NCI-H226 (cell line): ENCODE data around the gene KCTD5.
A peak's percentile ranks its signal among the peaks of the same experiment; 100 is the strongest.
"Not testable (repeated sequence)": the region's sequence is repeated elsewhere in the genome, so short reads cannot be mapped to it uniquely, and the experiment has no call there.

Experiments used
- DNase-seq: peaks from one replicate; pipeline ENCODE4 v3.0.0-alpha.2; 2015

Gene KCTD5

DNA sequence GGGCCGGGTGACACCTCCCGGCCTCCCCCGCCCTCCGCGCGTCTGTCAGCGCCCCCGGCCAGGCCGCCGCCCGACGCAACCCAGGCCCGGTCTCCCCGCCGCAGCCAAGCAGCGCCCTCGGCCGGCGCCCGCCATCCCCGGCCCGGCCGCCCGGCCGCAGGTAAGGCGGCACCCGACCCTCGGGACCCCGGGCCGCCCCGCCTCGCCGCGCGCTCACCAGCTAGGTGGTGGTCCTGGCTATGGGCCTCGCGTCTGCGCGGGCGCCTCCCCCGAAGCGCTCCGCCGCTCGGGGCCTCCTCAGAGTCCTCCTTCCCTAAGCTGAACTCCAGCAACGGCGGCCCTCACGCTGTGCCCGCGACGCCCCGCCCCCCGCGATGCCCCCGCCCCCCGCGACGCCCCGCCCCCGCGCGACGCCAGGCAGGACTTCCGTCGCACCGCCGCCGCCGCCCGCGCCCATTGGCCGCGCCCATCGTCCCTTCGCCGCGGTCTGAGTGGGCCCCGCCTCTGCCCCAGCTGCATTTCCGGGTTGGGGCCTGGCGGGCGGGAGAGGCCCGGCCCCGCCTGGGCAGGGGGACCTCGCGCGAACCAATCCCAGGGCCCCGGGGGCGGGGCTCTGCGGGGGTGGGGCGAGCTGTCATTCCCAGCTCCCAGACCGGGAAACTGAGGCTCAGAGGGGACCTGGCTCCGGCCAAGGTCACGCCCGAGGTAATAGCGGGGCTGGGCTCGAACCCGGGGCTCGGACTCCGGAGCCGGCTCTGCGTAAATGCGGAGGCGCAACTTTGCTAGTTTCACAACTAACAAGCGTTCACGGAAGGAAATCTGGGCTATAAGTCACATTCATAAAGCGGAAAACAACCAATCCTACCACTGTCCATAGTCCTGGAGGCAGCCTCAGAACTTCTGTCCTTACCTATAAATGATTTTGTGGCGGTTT is 9.0 kb upstream of the KCTD5 start:
- peak; percentile 91 for DNase-seq

DNA sequence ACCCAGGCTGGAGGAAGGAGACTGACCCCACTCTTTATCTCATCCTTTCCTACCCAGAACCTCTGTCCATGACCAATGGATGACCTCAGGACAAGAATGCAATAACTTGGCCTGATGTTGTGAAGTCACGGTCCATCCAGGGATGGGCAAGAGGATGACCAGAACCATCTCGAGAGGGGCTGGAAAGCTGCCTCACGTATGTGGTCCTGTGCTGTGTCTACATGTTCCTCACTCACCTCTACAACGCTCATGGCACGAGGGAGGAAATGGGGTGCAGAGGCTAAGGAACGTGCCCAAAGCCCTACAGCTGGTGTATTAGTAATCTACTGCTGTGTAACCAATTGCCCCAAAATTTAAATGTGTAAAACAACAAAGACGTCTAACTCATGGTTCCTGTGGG is 7.3 kb upstream of the KCTD5 start:
- no peak for DNase-seq

DNA sequence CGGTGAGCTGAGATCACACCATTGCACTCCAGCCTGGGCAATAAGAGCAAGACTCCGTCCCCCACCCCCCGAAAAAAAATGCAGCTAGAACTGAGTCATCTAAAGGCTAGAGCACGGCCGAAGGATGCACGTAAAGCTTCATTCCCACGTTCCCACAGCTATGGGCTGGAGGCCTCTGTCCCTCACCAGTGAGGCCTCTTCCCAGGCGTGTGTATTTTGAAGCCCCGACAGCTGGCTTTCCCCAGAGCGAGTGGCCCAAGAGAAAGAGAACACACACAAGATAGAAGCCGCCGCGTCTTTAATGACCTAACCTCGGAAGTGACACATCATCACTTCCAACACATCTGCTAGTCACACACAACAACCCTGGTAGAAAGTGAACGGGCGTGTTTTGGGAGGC is 6.6 kb upstream of the KCTD5 start:
- no peak for DNase-seq

DNA sequence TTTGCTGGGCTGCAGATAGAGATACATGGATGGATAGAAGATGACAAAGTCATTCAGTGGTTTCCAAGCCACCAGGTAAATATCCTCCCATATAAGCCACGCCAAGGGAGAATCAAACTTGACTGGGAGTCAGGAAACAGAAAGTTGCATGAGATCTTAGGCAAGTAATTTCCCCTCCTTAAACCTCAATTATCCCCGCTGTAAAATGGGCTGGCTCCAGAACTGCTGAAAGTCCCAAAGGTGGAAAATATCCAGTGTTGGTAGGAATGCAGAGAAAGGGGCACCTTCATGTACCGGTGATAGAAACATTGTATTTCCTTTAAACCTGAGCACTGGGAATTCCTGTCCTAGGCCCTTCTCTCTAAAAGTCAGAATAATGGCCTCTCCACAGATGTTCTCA is 5.4 kb upstream of the KCTD5 start:
- DNase-seq = not testable (repeated sequence)

DNA sequence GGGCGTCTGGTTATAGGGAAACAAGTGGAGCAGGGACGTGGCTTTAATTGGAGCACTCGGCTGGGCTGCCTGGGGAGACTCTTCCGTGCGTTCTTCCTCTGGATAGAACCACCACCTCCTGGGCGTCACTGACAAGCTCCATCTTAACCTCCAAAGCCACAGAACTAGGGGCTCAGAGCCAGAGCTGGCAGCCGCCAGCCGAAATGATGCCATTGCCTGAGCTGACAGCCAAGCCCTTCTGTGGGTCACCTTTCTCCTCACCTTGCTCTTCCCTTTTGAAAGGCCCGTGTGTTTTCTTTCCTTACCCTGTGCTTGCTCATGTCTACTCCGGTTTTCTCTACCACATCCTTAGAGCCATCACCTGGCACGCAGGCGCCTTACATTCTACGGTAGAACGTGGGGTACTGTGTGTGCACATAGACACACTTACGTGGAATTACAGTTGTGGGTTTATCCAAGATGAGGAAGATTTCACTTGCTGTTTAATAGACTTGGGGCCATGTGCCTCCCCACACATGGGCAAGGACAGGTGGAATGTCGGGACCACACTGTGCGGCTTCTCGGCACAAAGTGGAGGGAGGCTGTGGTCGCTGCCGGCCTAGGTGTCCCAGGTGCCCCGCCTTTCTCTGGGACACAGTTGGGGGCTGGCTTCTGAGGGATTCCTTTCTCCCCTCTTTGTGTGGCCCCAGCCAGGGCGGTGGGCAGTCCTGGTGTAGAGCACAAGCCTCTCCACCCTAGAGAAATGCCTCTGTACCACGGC is 3.9 kb upstream of the KCTD5 start:
- DNase-seq = not testable (repeated sequence)

DNA sequence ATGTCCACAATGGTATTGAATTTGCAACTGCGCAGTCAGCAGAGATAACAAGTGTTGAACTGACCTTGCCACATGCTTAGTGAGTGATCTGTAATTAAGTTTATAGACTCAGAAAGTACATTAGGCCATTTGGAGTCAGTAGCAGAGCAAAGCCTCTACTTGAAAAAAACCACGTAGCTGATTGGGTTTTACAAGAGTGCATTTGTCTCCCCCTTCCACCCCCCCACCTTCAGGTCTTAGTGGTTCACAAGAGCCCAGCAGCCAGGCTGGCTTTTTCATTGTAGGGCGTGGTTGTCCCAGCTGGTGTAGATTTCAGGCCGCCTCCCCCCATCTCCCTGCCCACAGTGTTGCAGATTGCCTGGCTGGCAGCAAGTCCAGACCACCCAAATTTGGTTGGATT is 2.4 kb upstream of the KCTD5 start:
- not testable (repeated sequence) for DNase-seq

DNA sequence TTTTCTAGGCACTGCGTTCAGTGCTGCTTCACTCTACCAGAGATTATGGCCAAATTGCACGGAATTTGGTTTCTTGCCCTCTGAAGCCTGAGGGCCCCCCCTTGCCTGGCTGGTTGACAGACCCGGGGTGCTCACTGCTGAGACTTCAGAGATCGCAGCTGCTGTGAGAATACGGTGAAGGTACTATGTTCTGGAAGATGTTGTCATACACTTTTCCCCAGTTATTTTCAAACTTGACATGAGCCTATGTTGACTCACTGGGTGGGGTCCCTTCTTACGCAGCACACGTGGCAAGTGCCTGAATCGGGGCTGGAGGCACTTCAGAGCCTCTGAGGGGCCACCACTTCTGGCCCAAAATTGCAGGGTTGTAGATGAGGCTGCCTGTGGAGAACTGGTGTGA is 2.0 kb upstream of the KCTD5 start:
- not testable (repeated sequence) for DNase-seq

DNA sequence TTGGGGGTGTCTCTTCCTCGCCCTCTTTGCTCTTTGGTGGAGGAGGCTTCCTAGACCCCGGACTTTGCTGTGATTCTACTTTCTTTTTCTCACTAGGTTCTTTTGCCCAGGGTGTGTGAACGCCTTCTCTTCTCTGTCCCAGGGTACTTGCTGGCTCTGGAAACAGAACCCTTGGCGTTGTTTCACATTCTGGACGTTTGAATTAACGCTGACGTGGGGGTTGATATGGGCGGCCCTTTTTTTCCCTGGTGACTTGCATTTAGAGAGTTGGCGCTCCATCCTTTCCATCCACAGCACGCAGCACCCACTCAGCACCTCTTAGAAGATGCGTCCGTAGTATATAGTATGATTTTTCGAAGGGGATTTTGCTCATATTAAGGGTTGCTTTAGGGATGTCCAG is 718 bp downstream of the KCTD5 start:
- DNase-seq = not testable (repeated sequence)

DNA sequence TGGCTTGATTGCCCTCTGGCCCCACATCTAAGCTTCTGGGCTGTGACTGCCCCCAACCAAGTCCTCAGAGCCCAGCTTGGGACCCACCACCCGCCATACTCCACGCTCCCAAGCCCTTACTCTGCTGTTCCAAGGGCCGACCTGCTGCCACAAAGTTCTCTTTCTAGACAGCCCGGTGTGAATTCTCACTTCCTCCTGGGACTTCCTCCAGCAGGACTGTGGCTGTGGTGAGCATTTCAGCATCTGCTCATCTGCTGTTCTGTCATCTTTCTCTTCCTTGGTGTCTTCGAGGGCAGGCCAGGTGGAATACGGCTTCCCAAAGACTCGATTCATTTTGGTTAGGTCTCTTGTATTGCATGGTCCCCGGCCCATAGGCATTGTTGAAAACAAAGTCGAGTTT is 3.8 kb downstream of the KCTD5 start:
- not testable (repeated sequence) for DNase-seq

DNA sequence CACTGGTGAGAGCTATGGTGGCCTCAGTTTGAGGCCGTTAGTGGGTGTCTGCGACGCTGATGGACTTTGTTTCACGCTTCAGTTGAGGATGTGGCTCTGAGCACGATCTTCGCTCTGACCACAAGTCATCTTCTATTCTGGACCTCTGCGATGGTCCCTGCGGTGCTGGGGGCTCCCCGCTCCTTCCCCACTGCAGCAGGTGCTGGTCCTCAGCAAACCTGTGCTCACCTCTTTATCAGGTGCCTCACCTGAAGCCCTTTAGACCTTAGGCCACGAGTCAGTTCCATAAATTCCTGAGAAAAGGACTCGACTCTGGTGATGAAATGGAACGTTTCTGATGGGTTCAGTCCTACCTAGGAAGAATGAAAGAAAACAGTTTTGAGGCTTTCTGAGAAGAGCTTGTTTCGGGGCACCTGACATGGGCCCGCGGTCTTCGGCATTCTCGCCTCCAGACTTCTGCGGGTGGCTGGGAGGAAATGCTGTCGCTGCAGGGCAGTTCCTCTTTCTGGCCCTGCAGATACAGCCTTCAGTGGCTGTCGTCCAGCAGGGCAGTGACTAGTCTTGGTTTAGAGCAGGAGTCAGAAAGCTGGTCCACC is 4.7 kb downstream of the KCTD5 start:
- no peak for DNase-seq

DNA sequence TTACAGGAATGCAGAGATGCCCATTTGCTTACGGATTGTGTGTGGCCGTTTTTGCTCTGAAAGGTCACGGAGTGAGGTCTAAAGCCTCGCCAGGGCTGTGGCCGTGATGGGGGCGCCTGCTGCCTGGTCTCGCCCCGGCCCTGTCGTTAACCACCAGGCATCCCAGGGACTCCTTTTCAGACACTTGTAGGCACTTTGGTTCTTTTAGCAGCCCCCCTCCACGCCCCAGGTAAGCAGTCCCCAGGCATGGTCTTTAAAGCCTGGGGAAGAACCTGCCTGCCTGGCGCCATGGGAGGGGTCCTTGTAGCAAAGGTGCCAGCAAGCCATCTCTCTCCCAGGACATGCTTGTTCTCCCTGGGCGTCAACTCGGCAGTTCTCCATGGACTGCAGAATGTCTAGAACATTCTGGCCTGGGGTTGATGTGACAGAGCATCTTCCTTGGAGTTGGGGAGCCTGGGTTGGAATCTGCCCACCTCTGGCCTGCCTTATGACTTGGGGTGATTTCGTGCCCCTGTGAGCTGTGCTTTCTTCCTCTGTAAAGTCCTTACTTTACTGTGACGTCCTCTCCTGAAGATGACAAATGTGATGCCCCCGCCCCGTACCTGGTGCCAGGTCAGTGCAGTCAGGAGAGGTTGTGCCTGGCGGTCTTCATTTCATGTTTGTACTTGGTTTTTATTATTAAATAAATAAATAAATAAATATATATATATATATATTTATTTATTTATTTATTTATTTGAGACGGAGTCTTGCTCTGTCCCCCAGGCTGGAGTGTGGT is 5.4 kb downstream of the KCTD5 start:
- DNase-seq = no peak

DNA sequence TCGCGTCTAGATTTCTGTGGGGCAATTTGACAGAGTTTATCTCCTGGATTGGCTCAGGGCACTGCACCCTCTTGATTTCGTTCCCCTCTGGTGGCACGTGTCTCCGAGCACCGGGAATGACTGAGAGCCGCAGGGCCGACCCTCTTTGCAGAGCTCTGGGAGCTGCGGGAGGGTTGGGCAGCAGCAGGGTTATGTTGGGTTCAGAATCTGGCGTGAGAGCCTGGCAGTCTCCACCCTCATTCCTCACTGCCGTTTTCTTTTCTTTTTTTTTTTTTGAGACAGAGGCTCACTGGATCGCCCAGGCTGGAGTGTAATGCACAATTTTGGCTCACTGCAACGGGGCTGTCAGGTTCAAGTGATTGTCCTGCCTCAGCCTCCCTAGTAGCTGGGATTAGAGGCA is 7.1 kb downstream of the KCTD5 start:
- not testable (repeated sequence) for DNase-seq

DNA sequence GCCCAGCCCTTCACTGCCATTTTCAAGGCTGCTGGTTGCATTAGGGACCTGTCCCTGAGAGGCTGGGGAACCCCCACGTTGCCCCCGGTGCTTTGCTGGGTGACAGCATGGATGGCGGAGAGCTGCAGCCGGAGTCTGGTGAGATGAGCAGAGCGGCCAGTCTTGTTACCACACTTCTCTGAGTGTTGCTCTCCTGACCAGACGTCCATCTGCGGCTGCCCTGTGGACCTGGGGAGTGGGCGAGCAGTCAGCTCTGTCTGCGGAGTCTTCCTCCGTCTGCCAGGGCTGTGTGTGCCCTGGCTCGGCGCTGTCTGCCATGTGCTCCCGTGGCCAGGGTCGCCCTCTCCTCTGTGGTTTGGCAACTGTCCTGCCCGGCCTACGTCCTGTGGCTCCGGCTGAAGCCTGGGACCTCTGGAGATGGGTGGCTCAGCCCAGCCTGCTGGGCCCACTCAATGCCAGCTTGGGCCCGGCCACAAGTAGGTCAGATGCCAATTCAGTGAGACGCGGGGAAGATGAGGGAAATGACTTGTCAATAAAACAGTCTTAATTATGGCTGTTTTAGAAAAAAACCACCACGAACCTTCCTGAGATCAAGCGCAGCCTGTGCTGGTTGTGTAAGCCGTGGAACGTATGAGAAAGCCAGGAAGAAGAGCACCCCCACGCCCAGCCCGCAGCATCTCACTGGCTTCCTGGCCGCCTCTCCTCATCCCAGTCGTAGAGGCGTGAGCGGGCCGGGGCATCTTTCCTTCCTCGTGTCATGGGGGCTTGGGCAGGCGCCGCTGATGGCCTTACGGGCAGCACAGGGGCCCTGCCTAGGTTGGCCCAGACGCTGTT is 7.9 kb downstream of the KCTD5 start:
- no peak for DNase-seq

DNA sequence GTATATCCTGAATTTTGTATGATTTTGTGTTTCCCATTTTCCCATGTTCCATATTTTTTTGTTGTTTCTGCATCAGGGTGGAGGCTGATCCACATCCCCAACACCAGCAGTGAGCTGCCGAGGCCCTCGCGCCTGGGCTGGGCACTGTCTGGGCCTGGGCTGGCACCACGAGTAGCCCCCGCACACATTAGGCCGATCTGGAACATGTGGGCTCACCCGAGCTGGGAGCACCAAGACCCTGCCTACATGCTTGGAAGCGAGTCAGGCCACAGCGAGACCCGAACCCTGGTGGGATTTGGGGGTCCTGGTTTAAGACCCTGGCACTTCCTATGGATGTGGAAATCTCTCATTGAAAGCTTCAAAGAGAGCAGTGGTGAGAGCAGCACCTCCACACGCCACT is 8.5 kb downstream of the KCTD5 start:
- no peak for DNase-seq

DNA sequence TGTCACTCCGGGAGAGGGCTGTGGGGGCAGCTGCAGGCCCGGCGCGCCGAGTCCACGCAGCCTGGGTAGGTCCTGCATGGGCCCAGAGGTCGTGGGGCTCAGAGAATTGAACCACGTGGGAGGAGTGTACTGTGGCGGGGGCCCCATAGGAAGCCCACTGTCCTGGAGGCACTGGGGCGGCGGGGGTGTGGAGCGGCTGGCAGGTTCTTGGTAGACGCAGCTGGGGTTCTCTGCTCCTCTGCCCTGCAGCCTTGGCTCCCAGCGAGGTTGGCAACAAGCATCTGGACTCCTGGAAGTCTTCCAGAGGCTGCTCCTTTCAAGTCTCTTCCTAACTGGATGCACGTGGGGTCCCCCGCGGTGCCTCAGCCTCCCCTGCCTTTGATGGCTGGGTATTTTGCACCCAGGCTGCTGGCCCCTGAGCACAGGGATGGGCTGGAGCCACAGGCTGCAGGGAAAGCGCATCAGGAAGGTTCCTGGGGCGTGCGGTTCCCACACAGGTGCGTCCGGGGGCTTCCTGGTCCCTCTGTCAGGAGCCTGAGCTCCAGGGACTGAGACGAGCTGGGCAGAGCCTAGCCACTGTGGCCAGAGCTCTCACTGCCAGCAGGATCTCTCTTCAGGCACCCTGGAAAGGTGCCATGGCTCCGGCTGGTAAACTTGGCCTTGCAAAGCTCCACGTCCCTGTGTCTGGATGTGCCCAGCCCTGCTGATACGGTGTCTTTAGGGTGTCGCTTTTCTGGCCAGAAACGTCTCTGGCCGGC is 9.3 kb downstream of the KCTD5 start:
- DNase-seq = no peak

DNA sequence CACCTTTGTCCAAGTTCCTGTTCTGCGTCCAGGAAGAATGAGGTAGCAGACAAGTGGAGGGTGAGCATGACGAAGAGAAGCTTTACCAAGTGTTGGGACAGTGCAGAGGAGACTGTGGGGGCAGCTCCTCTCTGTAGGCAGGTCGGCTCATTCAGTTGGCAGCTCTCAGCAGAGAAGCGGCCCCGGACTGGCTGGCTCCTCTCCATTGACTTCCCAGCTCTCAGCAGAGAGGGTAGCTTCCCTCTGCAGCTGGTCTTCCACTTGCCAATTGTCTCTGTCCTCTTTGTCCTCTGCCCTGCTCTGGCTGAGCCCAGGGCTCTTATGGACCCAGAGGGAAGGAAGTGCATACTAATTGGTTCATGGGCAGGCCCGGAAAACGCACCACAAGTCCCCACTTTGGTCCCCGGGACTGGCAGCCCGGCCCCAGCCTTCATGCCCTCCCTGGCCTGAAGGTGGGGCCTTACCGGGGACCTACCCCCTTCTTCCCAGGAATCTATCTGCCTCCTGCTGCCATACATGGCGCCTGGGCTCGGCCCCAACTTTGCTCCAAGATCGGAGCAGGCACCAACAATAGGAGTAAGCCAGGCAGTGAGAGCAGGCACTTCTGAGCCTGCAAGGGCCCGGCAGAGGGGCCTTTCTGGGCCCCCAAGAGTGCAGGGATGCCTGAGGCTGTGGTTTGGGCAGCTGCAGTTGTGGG is 10.1 kb downstream of the KCTD5 start:
- DNase-seq = no peak

DNA sequence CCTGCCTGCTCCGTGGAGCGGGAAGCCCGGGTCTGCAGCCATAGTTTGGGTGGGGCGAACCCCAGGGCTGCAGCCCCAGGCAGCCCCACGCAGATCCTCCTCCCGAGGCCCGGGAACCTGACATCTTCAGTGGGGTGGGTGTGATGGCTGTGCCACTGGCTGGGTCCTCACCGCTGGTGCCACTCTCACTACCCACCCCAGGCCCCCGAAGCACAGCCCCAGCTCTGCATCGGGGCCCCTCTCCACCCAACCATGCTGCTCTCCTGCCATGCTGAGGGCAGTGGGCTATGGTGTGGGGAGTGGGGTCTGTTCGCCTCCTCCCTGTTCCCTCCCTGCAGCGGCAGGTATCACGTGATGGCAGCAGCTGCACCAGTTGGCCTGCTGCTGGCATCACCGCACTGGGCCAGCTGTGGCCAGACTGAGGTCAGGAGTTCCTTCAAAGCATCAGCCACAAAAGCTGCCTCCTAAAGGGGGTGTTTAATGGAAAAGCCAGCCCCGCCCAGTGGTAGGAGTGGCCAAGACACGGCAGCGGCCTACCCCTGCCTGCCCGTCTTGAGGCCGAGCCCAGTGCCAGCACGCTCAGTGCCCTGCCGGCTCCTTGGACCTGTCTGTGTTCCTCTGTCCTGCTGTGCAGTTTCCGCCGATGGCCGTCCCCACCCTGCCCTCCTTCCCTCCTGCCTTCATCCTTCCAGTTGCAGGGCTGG is 10.8 kb downstream of the KCTD5 start:
- no peak for DNase-seq

DNA sequence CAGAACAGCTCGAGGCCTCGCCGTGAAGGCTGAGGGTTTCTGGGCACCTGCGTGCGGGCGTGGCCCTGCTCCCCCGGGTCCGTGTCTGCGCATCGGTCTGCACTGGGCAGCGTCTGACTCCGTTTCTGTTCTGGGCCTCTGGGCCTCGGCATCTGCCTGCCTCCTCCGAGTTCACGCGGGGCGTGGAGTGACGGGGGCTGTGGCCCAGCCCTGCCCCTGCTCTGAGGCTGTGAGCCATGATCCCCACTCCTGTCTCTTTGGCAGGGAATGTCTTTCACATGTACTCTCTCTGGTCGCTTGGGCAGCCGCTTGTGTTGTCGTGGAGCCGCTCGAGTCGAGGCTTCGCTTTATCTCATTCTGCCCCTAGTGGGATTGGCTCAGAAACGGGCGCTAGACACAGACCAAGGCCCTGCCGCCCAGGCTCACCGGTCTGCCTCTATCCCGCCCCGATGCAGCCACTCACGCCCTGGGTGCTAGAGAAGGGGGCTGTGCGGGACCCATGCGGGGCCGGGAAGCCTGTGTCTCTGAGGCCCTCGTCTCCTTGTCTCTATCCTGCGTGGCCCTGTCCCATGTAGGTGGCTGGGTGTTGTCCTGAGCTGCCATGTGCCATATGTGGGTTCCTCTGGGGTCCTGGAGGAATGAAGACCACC is 14.4 kb downstream of the KCTD5 start:
- not testable (repeated sequence) for DNase-seq

DNA sequence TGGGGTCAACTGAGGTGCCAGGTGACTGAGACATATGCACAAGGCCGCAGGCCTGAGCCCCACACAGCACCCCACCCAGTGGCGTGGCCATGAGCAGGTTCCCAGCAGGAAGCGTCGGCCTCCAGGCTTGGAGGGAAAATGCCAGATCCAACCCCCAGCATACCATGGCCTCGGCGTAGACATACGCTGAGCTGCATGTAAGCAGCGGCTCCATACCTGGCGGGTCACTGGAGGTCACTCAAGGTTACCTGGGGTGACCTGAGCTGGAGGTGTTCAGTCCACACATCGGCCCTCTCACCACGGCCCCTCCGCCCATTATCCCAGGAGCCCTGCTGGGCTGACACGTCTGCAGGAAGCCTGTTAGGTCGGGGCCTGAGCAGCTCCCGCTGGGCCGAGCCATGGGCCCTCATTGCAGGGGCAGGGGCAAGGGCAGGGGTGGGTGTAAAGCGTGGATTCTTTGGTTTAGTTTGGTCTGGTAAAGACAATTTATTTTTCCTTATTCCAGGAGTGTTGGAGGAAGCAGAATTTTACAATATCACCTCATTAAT is 15.2 kb downstream of the KCTD5 start:
- DNase-seq = no peak
